ENCODE results near the gene HEATR3. TPM values are rescaled to one million over a fixed set of nuclear protein-coding genes. Genes with fewer than 3 reads are reported as not detected.

Gene HEATR3
- total RNA-seq, 2 donors from 2014 or later: 13.9 to 16.7 TPM

- no peak for DNase-seq (ENCODE audit: low spot score)
- intact Hi-C loops (cut with DNase I): no loop called here
Measured at GRCh38 chr16:50144211-50144610, 78.4 kb downstream of the HEATR3 start.

DNA sequence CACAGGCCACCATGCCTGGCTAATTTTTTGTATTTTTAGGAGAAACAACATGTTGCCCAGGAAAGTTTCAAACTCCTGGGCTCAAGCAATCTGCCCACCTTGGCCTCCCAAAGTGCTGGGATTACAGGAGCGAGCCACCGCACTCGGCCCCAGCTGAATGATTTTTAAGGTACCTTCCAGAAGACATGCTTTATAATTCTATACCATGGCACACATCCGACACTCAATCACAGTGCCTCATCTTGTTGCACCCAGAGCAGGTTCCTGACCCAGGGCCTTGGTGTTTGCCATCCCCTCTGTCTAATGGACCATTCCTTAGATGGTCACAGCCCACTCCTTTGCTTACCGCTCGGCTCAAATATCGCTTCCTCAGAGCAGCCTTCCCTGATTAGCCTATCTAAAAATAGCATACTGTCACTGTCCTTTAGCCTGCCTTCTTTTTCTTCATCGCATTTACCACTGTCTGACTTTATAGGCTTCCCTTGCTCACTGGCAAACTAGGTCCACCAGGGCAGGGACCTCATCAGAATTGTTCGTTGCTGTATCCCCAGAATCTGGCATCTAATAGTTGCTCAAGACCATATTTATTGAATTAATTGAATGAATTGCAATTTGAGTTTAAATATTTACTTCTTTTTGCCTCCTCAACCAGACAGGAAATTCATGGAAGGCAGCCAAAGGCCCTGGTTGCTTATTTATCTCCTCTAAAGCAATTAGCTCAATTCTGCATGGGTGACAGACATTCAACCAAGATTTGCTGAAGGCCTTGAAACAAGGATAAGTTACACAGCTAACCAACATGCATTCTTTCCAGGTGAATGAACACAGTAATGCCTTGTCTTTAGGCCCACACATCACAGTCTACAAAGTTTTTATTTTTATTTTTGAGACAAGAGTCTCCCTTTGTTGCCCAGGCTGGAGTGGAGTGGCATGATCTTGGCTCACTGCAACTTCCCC lies 81.0 kb downstream of the HEATR3 start:
- intact Hi-C loops (cut with DNase I): no loop called here
- no peak for DNase-seq (ENCODE audit: low spot score)

DNA sequence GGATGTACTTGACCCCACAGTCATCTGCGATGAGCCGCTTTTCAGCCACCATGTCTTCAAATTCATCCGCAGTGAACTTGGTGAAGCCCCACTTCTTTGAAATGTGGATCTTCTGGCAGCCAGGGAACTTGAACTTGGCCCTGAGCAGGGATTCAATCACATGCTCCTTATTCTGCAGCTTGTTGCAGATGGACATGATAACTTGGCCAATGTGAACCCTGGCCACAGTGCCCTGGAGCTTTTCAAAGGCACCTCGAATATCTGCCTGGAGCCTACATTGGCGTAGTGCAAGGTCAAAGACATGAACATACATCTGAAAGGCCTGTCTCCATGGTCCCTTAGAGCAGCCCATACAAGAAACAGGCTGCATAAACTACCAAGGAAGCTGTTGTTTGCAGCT lies 85.6 kb downstream of the HEATR3 start:
- intact Hi-C loops (cut with DNase I): loop anchor here in 1 of 2 donors (5.0 kb wide), 1 partner anchor 61 kb away; no protein-coding TSS in a partner anchor
- DNase-seq (ENCODE audit: low spot score): no peak

- intact Hi-C loops (cut with DNase I): loop anchor here in 1 of 2 donors (5.0 kb wide), 1 partner anchor 61 kb away; no protein-coding TSS in a partner anchor
- DNase-seq (ENCODE audit: low spot score): no peak
Measured at GRCh38 chr16:50151756-50152155, 86.0 kb downstream of the HEATR3 start.

DNA sequence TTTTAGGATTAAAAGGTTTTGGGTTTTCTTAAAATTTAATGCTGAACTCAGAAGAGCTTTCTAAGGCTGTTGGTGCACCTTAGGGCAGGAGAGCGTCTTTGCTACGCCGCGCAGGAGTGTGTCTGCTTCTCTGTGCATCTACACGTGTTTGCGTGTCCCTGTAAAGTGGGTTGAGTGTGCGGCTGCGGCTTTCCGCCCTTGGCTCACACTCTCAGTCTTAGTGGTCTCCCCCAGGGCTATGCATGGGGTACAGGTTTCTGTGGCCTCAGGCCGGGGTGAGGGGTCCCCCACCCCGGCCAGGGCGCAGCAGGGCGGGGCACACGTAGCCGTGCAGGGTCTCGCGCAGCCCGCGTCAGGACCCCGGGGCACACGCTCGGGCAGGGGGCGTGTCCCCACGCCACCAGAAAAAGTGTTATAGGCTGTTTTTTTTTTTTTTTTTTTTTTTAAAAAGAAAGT lies 86.6 kb downstream of the HEATR3 start:
- intact Hi-C loops (cut with DNase I): loop anchor here in 1 of 2 donors (5.0 kb wide), 1 partner anchor 60 kb away; no protein-coding TSS in a partner anchor
- DNase-seq (ENCODE audit: low spot score): peak; percentile 87

DNA sequence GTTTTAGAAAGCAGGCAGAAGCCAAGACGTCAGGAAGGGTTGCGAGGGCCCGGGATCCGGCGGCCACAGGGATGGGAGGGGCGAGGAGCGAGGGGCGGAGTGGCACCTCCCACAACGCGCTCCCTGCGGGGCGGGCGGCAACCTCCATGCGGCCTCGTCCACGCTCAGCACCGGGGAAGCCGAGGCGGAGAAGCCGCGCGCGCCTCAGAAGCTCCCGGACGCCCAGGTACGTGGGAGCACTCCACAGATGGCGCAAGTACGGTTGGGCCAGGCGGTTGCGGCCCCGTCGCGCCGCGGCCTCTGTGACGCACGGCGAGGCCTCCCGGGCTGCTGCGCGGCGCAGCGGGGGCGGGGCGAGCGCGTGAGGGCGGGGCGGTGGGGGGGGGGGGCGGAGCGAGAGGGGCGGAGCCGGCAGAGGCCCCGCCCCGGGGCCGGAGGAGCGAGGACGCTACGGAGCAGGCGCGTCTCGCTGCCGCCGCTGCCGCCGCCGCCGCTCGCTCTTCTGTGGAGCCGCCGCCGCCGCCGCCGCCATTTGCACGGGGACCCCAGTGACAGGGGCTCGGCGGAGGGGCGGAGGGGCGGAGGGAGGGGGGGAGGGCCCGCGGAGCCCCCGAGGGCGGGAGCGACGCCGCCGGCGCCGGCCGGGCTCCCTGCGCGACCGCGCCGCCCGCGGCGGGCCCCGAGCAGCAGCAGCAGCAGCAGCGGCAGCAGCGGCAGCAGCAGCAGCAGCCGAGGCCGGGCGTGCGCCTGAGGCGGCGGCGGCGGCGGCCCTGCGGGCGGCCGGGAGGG lies 87.2 kb downstream of the HEATR3 start, which contains the start of gene TENT4B:
Gene TENT4B, plus strand, starts transcription at position 500 of the 789 bp plus-strand sequence. CDS start 316 bp downstream, outside the sequence.
- peak; percentile 96 for DNase-seq (ENCODE audit: low spot score)
- intact Hi-C loops (cut with DNase I): loop anchor here in 1 of 2 donors (5.0 kb wide), 1 partner anchor 59 kb away; no protein-coding TSS in a partner anchor

GRCh38 chr16:50153596-50154419 lies 88.0 kb downstream of the HEATR3 start:
- peak; percentile 86 for DNase-seq (ENCODE audit: low spot score)

DNA sequence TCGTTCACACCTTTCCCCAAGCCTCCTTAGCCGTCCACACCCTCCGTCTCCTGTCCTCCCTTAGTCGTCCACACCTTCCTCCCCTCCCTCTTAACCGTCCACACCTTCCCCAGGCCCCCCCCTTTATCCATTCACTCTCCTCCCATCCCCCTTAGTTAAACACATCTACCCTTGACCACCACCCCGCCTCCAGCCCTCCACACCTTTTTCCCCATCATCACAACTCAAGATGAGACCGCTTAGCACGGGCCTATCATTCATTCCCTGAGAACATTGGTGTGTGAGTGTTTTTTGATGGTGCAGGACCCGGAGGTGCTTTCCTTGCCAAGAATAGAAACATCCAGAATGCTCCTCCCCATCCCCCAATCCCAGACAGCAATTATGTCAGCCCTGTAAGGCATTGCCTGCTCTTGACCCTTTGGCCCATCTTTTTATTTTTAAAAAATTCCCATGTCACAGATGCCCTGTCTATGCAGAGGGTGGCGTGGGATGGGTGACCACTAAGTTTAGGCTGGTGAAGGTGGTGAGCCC lies 88.7 kb downstream of the HEATR3 start:
- intact Hi-C loops (cut with DNase I): loop anchor here in 1 of 2 donors (5.0 kb wide), 1 partner anchor 58 kb away; no protein-coding TSS in a partner anchor
- no peak for DNase-seq (ENCODE audit: low spot score)

More at GRCh38 chr16:50153596-50154419, 88.0 kb downstream of the HEATR3 start:
- intact Hi-C loops (cut with DNase I): loop anchor here in 1 of 2 donors (5.0 kb wide), 1 partner anchor 58 kb away; no protein-coding TSS in a partner anchor

- intact Hi-C loops (cut with DNase I): loop anchor here in 1 of 2 donors (5.0 kb wide), 1 partner anchor 46 kb away; no protein-coding TSS in a partner anchor
Measured at GRCh38 chr16:50155925-50156324, 90.2 kb downstream of the HEATR3 start.

More at GRCh38 chr16:50155925-50156324, 90.2 kb downstream of the HEATR3 start:
- no peak for DNase-seq (ENCODE audit: low spot score)

Other genes with a start within 250 kb of the HEATR3 start
- gene ZNF423, start 209.9 kb upstream of the HEATR3 start, total RNA-seq: 10 to 100 TPM; 12.3 to 29.3 TPM
- 10 to 100 TPM; 18.6 to 22.2 TPM for gene CNEP1R1, start 40.7 kb upstream of the HEATR3 start, total RNA-seq
- gene TENT4B, start 87.3 kb downstream of the HEATR3 start, total RNA-seq: 10 to 100 TPM; 13.4 to 15.0 TPM
- 10 to 100 TPM; 31.3 to 50.2 TPM for gene ADCY7, start 200.6 kb downstream of the HEATR3 start, total RNA-seq